ENCODE measurements around the gene PCLO.
A peak's percentile ranks its signal among the peaks of the same experiment; 100 is the strongest.

The PCLO gene

DNA sequence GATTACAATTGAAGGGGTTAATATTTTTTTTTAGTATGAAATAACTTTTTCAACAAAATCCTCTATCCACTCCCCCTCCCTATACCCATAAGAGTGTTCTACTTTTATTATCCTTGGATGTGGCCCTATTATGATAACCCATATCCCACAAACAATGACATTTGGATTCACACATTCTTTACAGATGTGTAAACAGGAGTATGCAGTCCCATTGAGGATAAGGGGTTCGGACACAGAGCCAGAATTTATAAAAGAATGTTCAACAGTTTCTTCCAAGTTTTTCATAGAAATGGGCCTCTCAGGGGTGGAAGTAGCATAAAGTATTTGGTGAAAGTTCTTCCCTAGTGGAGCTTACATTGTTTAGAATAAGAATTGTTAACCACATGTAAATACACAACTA is 16.1 kb upstream of the PCLO start:
- no peak overlapping the region for H3K27ac ChIP-seq
- TF ChIP-seq, protein P1, sequence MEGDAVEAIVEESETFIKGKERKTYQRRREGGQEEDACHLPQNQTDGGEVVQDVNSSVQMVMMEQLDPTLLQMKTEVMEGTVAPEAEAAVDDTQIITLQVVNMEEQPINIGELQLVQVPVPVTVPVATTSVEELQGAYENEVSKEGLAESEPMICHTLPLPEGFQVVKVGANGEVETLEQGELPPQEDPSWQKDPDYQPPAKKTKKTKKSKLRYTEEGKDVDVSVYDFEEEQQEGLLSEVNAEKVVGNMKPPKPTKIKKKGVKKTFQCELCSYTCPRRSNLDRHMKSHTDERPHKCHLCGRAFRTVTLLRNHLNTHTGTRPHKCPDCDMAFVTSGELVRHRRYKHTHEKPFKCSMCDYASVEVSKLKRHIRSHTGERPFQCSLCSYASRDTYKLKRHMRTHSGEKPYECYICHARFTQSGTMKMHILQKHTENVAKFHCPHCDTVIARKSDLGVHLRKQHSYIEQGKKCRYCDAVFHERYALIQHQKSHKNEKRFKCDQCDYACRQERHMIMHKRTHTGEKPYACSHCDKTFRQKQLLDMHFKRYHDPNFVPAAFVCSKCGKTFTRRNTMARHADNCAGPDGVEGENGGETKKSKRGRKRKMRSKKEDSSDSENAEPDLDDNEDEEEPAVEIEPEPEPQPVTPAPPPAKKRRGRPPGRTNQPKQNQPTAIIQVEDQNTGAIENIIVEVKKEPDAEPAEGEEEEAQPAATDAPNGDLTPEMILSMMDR (IDR thresholded peaks at IDR 0.05), result no peak
- TF ChIP-seq ZFX (IDR thresholded peaks at IDR 0.05; ENCODE audit: borderline replicate concordance), result no peak

DNA sequence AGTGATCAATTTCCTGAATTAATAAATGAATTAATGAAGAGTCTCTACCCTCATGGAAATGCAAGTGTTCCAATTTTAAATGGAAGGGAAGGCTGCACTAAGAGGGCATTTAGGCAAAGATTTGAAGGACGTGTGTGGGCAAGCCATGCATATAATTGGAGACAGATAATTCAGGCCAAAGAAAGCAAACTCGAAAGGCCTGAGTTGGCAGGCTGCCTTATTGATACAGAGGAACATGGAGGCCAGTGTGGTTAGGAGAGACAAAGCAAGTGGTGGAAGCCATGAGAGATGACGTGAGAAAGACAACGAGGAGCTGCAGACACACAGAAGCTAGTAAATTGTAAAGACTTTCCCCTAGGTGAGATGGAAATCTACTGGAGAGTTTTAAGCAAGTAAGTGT is 15.4 kb upstream of the PCLO start:
- TF ChIP-seq ZFX (IDR thresholded peaks at IDR 0.05; ENCODE audit: borderline replicate concordance), result no peak
- TF ChIP-seq, protein P1 (IDR thresholded peaks at IDR 0.05), result no peak
- no peak overlapping the region for H3K27ac ChIP-seq

DNA sequence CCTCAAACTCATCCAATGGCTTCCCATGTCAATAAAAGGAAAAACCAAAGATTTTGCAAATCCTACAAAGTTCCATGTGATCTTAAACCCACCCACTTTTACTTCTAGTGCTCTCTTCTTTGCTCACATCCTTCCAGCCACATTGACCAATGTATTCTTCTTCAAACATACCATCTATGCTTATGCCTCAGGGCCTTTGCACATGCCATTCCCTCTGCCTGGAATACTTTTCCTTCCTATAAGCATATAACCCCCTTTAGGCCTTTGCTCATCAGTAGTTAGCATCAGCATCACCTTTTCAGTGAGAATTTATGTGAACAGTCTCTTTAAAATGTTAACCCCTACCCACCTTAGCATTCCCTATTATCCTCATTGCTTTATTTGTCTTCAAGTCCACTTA is 11.0 kb upstream of the PCLO start:
- TF ChIP-seq, protein P1 (IDR thresholded peaks at IDR 0.05), result no peak
- no peak for TF ChIP-seq ZFX (IDR thresholded peaks at IDR 0.05; ENCODE audit: borderline replicate concordance)
- no peak overlapping the region for H3K27ac ChIP-seq

DNA sequence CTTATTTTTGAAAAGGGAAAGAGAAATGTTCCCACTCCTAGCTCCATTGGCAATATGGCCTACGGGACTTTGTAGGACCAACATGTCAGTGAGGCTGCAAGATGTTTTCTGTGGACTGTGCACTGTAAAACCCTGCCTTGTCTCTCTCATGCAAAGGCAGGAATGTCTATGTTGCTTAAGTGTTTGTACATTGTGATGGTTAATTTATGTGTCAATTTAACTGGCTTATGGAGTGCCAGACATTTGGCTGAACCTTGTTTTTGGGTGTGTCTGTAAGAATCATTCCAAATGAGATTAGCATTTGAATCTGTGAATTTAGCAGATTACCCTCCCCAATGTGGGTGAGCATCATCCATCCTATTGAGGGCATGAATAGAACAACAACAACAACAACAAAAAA is 4.1 kb upstream of the PCLO start:
- TF ChIP-seq ZFX (IDR thresholded peaks at IDR 0.05; ENCODE audit: borderline replicate concordance), result no peak
- TF ChIP-seq, protein P1 (IDR thresholded peaks at IDR 0.05), result no peak
- H3K27ac ChIP-seq, result no peak overlapping the region

DNA sequence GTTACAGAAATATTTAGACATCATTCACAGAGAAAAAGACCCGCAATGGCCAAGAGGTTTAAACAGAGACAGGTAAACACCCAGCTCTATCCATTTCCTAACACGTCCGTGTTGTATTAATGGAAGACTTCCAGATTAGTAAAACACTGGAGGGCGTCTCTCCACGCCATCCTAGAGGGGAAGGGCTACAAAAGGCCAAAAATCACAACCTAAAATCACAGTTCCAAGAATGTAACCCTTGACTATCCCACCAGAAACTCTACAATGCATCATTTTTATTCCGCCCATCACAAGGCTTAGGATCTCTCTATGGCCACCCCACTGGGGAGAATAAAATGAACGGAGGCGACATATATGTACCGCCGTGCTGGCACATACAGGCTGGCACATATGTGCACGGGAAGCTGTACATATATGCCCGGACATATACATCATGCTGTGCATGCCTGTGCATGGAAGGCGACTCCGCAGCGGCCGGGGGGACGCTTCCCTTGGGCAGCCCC is 734 bp downstream of the PCLO start:
- peak overlapping the region; percentile 87 for H3K27ac ChIP-seq

DNA sequence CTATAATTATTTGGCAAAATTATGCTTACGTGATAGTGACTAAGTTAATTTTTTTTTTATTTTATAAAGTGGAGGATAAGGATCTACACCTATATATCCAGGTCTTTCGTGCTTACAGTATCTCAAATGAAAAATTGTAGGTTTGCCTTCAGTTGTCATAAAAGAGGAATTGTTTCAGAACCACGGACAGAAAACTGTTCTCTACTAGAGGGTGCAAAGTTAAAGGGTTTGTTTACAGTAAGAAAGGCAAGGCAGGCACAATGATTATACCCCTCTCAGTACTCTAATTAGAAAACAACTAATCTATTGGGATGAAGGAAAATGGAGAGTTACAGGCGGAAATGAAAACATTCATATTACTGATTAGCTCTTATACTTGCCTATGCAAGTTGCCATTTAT is 1.5 kb downstream of the PCLO start:
- H3K27ac ChIP-seq, result no peak overlapping the region
- TF ChIP-seq, protein P1 (IDR thresholded peaks at IDR 0.05), result no peak
- TF ChIP-seq ZFX (IDR thresholded peaks at IDR 0.05; ENCODE audit: borderline replicate concordance), result no peak

More for the DNA sequence above, 734 bp downstream of the PCLO start:
- no peak for TF ChIP-seq ZFX (IDR thresholded peaks at IDR 0.05; ENCODE audit: borderline replicate concordance)
- TF ChIP-seq, protein P1 (IDR thresholded peaks at IDR 0.05), result peak; percentile 29

DNA sequence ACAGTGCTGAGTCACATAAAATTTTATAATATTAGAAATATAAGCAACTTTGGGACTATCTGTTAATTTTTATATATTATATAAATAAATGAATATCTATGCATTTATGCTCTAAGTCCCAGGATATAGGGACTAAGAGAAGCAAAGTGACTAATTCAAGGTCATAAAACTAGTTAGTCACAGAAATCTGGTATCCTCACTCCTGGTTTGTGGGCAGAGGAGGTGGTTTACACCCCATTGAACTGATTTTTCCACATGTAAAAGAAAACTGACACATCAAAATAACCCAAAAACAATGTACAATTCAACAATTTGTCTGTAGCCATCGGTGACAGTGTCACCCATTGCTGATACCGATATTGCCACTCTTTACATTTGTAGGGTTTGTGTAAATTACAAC is 3.0 kb downstream of the PCLO start:
- H3K27ac ChIP-seq, result no peak overlapping the region
- TF ChIP-seq ZFX (IDR thresholded peaks at IDR 0.05; ENCODE audit: borderline replicate concordance), result no peak
- TF ChIP-seq, protein P1 (IDR thresholded peaks at IDR 0.05), result no peak
